GM21717 (cell line): ENCODE measurements around the gene RCVRN.

Source experiments
- ATAC-seq: cut with Tn5 transposase; IDR thresholded peaks from one replicate; pipeline ENCODE4 v1.9.1; 2021; ENCODE audit warnings: mild to moderate bottlenecking, moderate library complexity; ENCODE audit not compliant: unreplicated experiment

The RCVRN gene

DNA sequence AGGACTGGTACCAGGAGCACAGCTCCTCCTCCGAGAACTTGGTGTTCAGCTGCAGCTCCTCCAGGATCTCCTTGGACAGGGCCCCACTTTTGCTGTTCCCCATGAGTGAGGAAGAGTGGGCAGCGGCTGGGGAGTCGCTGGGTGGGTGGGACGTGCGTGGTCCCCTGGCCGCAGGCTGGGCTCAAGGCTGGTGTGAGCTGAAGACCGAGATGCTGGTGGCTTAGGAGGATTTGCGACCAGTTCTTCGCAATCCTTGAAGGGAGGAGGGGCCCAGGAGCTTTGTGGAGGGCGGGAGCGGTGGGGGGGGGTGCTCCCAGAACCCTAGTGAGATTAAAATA is at the start of gene RCVRN:
Gene RCVRN (minus strand): TSS at position 194 of the 338 bp plus-strand sequence. CDS start 91 bp downstream, at position 103.
- no peak for ATAC-seq

DNA sequence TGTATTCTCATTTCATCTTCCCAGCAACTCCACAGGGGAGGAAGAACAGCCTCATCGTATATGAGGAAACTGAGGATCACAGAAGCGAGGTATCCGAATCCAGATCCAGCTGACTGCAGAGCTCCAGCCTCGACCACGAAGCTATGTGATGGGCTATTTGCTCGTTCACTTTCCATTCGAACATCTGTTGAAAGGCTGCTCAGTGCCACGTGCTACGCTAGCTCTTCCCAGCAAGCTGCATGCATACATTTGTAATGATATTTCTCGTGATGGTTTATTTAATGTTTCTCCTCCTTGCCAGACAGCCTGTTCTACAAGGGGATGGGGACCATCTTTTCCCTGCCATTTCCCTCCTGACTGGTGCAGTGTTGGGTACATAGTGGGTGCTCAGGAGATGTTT is 48.4 kb upstream of the RCVRN start:
- ATAC-seq, result no peak

DNA sequence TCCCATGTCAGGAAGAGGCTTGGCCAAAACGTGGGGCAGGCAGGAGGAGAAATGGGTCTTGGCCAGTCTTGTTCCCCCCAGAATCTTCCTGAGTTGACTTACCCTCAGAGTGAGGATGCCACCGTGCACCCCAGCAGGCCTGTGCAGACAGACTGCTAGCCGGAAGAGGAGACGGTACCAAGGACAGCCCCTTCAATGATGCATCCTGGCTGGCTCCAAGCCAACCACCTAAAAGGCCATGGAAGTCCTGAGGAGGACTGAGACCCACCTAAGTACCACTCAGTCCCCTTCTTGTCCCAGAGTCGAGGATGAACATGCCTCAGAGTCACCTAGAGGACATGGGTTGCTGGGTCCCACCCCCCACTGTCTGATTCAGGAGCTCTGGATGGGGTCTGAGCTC is 46.7 kb upstream of the RCVRN start:
- ATAC-seq, result no peak

DNA sequence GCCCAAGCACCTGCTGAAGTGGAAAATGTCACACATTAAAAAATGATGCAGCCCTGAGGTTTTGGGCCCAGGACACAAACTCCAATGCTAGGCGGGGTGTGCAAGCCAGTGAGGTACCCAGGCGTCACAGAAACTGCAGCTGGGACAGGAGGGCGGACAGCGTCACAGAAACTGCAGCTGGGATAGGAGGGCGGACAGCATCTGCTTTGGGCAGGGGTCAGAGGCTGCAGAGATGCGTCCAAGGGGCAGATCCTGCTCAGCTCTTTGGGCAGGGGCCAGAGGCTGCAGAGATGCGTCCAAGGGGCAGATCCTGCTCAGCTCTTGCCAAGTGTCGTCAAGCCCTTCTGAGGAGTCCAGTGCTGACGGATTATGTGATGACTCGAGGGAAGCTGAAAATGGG is 43.9 kb upstream of the RCVRN start:
- ATAC-seq, result no peak

DNA sequence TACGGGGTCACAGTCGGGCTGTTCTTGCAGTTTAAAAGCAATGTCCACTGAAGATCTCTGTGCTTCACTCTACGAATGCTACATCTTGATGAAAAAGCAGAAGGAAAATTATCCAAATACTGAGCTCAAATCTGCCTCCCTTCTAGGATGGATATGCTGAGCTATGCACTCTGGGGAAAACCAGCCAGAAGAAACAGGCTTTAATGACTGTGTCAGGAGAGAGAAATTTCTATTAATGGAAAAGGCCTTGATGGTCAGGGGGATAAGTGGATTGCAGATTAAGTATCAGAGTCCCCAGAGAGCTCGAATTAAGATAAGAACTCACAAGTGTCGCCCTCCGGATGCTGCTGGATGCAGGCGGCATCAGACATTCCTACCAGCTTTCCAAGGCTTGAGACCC is 39.6 kb upstream of the RCVRN start:
- ATAC-seq, result no peak

DNA sequence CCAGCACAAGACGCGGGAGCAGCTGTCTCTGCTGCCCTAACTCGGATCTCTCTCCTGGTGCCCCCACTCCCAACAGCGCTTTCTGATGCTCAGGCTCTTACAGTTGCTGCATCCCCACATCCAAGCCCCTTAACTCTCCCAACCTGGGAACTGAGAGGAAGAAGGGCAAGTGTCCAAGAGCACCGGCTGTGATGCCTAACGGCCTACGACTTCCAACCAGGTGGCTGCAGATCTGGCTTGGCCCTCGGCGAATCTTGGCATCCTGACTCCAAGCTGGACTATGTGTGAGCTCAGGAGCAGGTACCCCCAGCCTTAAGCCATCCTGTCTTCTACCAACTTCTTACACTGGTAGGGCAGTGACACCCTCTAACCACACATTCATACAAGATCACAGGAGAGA is 38.3 kb upstream of the RCVRN start:
- no peak for ATAC-seq

DNA sequence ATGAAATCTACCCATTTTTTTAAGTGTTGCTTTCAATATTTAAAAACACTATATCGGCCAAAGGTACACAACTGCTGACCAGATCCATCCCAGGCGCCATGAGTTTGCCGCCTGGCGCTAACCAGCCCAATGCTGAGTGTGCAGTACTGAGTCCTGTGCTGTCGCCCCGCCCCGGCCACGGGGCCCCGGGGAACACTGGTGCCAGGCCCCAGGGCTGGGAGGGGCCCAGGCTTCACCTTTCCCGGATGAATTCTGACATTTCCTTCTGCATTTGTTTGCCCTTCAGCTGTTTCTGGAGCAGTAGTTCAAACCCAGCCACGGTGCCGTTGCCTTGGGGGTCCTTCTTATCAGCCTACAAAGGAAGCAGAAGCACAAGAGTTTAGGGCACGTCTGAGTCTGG is 37.8 kb upstream of the RCVRN start:
- no peak for ATAC-seq

DNA sequence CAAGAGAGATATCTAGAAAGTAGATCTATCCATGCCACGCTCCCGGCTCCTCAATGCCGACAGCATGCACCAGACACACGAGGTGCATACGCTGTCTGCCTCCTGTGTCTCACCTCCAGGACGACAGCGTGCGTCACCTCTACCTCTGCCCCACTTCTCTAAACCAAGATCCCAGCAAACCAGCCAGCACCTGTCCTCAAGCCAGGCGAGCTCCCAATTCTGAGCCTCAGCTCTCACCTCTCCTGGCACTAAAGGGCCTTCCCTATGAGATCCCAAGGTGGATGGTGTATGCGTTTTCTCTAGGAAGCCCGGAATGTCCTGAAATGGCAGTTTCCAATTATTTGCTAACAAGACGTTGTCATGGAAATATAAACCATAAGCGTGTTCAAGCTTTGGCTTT is 36.2 kb upstream of the RCVRN start:
- no peak for ATAC-seq

DNA sequence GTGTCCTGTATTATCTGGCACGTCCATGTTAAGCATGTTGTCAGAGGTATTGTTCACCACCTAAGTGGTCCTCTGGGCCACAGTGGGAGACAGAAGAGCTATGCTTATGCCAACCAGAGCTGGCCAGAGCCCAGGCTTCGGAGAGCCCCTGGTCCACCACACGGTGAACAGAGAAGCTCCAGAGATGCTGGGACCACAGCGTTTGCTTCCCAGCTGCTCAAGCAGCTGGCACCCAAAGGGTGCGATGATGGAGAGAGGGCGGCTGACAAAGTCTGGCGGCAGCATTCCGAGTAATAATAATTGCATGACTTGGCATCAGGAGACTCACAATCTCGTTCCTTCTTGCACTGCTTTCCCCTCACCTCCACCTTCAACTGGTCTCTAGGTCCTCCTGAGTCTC is 35.8 kb upstream of the RCVRN start:
- no peak for ATAC-seq

DNA sequence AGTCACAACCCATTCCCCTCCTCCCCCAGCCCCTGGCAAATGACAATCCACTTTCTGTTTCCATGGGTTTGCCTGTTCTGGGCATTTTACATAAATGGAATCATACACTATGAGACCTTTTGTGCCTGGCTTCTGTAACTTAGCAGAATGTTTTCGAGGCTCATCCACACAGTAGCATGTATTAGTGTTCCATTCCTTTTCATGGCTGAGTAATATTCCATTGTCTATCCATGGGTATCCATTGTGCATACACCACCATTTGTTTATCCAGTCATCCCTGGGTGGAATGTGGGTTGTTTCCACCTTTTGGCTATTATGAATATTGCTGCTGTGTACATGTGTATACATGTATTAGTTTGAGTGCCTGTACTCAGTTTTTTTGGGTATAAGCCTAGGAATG is 33.7 kb upstream of the RCVRN start:
- no peak for ATAC-seq

DNA sequence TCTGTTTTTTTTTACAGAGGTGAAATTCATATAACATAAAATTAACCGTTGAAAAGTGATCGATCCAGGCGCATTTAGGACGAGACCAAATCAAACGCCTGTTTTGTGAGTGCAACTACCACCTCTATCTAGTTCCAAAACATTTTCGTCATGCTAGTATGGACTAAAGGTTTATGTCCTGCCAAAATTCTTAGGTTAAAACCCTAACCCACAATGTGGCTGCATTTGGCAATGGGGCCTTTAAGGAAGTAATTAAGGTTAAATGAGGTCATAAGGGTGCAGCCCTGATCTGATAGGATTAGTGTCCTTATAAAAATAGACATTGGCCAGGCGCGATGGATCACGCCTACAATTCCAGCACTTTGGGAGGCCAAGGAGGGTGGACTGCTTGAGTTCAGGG is 32.8 kb upstream of the RCVRN start:
- no peak for ATAC-seq

DNA sequence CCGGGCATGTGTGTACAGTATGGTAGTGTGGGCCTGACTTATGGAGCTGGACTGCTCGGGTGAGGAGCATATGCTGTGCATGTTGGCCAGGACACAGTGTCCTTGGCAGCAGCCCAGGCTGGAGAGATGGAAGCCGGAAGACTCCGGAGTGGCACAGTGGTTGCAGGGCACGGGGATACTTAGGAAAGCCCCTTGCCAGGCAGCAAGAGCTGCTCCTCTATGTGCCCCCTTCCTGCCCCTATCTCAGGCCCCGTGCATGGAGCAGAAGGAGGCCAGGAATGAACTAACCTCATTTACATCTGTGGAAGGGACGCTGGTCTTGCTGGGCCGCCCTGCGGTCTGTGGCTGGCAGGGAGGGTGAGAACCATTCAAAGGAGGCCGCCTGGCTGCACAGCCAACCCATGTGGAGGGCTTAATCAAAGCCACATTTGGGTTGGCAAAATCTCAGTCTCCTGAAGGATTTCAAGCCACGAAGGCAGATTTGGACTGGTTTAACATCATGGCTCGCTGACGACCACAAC is 32.2 kb upstream of the RCVRN start:
- no peak for ATAC-seq

DNA sequence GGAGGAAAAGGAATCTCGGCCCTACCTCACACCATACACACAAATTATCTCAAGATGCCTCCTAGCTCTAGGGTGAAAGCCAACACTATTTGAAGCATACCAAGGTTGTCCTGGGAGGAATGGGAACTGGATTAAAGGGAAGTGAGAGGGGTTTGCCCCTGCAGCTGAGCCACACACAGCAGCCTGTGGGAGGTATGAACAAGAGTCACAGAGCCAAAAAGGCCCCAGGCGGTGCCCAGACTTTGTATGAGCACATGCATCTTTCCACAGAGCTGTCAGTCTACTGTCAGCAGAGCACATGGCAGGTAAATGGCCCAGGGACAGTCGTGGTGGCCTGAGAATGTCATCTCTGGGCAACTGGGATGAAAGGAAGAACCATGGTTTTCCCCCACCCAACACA is 31.0 kb upstream of the RCVRN start:
- ATAC-seq, result no peak

DNA sequence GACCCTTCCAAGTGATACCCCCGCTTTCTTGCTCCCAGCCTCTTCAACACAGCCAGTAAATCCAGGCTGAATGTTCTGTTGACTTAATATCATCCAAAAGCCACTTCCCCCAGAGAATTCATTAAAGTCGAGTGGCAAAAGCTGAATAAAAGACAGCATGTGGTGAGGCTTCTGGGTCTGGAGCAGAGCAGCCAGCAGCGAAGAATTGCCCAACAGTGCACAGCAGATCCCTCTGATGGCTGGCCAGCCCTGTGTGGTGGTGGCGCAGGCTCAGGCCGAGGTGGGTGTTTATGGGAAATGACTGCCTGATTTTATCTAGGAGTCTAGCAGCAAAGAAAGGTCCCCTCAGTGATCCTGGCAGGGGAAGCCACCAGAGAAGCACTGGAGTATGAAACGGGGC is 30.3 kb upstream of the RCVRN start:
- ATAC-seq, result no peak

DNA sequence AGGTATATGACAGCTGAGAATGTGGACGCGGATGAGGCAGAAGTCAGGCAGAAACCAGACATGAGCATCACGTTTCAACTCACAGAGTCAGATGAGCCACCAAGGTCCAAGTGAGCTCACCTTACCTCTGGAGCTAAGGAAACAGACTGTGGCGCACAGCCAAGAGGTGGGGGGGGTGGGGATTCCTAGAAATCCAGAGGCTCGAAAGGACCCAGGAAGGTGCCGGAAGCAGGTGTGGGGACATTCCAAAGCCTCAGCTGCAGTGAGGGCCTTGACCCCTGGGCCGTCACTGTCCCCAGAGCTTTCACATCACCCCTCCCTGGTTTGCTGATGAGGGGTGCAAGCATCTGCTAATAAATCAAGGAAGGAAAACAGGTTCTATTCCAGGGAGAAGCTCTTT is 29.3 kb upstream of the RCVRN start:
- no peak for ATAC-seq

DNA sequence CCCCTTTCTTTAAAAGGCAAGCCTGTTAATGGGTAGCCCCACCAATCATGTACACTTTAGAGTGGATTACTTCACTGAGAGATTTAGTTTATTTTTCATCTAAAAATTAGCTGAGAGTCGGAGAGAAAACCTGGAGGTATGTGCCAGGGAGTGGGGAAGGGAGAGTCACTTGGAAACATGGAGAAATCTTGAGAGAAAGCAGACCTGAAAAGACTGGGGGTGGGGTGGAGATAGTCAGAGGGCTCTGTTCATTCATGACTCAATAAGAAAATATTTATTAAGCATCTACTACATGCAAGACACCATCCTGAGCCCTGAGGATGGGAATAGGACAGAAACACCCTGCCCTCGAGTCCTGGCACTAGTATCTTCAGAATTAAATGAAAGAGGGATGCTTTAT is 27.4 kb upstream of the RCVRN start:
- no peak for ATAC-seq

DNA sequence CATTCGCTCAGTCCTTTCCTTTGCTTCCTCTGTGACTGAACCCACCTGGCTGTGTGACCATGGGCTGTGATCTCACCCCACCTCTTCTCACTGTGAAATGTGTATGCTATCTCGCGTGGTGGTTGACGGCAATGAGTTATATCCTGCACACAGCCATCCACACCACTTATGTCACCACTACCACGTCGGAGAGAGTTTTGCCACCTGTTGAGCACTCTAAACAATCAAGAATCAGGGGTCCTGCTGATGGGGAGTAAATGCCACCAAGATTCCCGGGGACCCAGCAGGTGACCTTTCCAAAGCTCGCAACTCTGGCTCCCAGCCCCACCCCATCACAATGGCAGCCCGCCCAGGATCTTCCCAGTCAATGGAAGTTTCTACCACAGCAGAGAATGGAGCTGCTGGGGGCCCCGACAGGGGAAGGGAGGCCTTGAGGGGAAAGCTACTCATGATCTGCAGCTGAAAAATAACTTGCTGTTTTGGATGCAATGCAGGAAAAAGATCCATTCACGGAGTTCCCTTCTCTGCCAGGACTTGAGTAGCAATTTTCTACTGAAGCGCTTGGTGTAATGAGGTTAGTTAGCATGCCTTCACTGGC is 26.2 kb upstream of the RCVRN start:
- no peak for ATAC-seq

DNA sequence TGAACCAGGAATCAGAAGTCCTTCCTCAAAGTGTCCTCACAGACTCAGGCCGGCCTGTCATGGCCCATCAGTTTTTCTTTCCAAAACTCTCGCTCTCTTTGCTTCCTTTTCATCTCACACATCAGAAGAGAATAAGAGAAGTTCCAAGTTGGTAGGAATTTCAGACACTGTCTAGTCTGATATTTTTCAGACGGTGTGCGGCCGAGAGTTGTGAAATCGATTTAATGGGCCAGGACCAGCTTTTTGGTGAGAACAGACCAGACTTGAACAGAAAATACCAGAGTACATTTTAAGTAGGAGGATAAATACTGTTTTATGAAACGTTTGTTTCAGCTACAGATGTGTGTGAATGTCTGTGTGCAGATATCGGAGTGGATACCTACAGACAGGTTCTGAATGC is 24.8 kb upstream of the RCVRN start:
- no peak for ATAC-seq

DNA sequence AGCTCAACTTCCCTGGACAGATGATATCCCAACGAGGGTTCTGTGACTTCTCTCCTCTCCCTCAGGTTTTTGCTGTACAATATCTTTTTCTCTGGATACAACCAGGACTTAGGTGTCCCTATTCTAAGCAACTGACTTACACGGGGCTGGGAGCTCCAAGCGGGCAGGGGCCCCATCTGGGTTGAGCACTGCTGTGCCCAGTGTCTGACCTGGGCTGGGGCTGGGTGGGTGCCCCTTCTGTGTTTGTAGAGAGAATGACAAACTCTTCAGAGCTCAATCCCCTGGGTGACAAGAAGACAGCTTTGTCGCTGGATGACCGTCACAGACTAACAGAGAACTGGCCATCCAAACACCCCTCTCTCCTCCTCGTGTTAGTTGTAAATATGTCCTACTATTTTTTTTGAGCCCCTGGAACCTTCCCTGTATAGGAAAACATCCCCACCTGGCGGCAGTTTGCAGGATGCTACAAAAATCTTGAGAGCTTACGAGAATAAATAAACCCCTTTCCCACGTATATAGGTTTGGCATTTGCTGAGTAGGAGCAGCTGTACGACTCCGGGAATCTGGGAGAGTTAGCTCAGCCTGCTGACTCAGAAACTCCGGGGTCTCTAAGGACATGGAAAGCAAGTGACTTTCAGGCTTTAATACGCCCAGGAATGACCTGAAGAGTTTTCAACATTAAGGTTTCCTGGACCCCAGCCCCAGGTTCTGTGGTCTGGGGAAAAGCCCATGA is 23.7 kb upstream of the RCVRN start:
- ATAC-seq, result no peak

DNA sequence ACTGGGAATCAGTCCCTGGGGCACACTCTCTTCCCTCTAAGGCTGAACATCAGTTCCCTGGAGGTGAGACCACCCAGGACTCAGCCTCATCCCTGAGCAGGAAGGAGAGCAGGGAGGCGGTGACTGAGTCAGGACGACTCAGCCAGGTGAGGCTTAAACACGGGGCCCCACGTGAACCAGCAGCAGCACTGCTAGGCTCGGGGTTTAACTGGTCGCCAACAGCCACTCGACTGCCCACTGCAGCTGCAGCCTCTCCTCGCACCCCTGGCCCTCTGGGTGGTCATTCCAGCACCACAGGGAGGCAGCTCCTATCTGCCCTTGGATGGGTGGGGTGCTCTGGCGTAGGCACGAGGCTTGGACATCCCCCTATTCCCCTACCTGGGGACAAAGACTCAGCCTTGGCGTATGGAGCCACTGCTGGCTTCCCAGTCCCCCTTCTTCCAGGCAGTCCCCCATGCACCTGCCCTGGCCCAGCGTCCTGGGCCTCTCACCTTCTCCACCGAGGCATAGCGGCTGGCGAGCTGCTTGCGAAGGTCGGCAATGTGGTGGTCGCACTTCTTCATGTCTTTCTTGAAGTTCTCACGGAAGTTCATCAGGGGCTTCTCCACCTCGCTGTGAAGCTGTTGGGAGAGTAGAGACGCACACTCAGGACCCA is 21.2 kb upstream of the RCVRN start:
- ATAC-seq, result no peak

DNA sequence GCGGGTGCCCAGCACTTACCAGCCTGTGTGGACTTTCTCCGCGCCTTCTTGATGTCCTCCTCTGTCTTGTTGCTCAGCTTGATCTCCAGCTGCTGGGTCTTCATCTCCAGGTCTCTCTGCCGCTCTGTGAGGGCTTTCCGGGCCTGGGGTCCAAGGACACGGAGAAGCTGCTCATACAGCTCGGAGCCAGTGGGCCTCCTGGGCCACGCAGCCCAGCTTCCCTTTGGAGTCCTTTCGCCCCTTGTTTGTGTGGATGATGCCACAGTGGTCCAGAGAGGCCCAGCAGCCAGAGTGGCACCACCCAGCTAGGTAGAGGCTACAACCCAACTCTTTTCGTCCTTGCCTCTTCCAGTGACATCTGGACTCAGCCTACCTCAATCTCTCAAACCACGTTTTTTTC is 20.4 kb upstream of the RCVRN start:
- ATAC-seq, result no peak

DNA sequence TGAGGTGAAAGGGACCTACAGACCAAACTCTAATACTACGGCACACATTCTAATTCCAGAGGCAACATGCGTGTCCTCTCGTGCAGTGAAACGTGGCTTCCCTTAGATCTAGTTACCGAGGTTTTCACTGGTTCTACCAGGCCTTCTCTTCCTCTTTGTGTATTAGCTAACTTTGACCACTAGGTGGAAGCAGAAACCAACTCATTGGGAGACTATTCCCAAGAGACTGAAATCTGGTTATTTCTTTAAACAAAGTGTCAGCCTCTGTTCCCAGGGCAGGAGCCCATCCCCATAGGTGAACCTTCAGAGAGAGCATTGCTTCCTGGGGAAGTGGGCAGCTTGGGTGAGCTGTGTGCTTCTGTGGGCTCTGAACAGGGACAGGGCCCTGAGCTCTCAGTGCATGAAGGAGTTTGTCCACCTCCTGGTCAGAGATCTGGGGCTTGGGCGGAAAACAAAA is 19.7 kb upstream of the RCVRN start:
- peak; percentile 59 for ATAC-seq
